GM18508 (cell line): ENCODE results near the gene GPR68.
"Not testable (repeated sequence)": the region's sequence is repeated elsewhere in the genome, so short reads cannot be mapped to it uniquely, and the experiment has no call there.

ENCODE experiments used
- ATAC-seq: cut with Tn5 transposase; IDR thresholded peaks from one replicate; pipeline ENCODE4 v1.9.1; 2021; ENCODE audit warnings: moderate number of reproducible peaks; ENCODE audit not compliant: insufficient read depth, unreplicated experiment

Gene GPR68

GRCh38 chr14:91273273-91273884, 28.9 kb upstream of the GPR68 start:
- no peak for ATAC-seq

DNA sequence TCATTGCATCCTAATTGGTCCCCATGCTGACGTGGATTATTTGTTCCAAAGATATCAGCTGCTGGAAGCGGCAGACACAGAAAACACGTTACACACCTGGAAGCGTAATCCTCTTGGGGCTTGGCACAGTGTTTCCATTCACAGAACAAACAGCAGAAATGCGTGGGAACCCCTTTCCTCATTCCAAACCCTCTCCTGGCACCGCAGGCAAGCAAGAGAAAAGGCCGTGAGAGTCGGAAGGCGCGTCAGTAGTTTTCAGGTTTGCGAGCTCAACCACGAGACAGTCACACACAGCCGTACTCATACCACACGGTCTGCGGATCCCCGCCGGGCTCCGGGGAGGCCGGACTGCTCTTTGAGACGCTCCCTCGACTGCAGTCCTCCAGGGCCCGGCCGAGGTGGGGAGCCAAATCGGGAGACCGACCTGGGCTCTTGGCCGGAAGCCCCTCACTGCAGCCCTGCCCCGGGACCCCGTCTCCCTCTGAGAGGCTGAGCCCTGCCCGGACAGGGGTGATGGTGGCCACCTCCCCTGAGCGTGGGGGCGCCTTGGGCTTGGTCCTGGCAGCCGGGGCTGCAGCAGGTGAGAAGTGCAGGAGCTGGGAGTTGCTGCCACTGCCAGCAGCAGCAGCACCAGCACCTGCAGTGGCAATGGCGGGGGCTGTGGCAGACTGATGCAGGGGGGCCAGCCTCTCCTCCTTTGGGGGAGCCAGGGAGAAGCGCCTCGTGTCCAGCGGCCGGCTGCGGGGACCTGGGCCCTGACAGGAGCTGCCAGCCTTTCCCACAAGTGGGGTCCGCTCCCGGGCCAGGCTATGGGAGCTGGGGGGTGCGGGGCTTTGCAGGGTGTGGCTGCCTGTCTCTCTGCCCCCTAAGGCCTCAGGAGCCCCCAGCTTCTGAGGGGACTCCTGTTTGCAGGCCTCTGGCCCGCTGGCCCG, 28.1 kb upstream of the GPR68 start:
- ATAC-seq = no peak

- ATAC-seq = no peak
Observed at GRCh38 chr14:91271639-91272038, 27.1 kb upstream of the GPR68 start.

- ATAC-seq = no peak
Observed at GRCh38 chr14:91270619-91271018, 26.1 kb upstream of the GPR68 start.

GRCh38 chr14:91270188-91270587, 25.7 kb upstream of the GPR68 start:
- no peak for ATAC-seq

- no peak for ATAC-seq
Observed at GRCh38 chr14:91269076-91269991, 24.8 kb upstream of the GPR68 start.

GRCh38 chr14:91267965-91268437, 23.5 kb upstream of the GPR68 start:
- no peak for ATAC-seq

- not testable (repeated sequence) for ATAC-seq
Observed at GRCh38 chr14:91266276-91266675, 21.8 kb upstream of the GPR68 start.

GRCh38 chr14:91265404-91265803, 20.9 kb upstream of the GPR68 start:
- no peak for ATAC-seq

DNA sequence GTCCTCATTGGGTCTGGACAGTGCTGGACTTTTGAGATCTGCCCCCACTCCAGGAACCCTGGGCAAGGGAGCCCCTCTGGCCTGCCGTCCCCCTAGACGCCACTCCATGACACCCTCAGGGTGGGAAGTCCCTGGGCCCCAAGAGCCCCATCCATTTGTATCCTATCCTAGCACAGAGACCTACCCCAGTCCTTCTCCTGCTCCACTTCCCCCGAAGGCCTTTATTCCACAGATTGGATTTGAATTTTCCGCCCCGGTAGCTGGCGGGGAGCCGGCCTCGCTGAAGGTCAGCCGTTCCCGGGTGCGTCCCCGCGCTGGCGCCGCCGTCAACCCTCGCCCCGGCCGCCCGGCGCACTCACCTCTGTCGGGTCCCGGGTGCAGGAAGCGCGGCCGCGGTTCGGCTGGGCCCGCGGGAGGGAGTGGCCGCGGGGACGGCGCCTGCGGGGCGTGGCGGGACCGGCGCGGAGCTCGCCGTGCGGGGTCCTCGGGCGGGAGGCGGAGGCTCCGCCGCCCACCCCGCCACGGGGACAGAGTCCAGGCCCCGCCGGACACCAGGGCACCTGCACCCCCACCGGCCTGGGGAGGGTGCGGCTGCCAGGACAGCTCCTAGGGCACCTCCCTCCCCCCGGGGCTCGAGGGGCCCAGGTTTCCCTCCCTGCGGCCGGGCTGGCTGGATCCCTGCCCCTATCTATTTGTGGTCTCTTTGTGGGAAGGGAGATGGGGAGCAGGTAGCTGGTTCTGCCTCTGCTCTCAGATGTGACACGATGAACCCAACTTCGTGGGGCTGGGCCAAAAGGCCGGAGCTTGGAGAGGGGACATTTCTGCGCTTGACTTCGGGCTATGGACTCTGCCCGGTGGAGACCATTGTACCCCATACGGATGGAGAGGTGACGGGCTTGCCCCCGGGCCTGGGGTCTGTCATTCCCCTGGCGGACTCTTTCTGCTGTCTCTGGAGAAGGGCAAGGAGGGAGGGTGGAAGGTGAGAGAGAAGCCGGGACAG, 19.9 kb upstream of the GPR68 start:
- ATAC-seq = no peak

DNA sequence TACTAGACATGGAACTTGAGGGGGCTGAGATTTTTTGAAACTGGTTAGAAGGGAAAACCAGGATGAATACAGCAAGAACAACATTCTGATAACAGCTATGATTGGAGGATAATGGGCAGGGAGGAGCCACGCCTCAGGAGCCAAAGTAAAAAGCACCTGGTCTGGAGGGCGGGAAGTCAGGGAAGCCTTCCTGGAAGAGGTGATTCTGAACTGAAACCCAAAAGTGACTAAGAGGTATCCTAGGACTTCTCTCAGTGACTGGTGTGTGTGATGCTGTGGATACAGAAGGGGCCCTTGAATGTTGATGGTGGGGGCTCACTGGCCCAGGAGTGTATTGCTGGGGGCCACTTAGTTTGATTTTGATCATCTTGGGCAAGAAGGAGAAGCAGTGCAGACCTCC, 18.8 kb upstream of the GPR68 start:
- ATAC-seq = no peak

- ATAC-seq = no peak
Observed at GRCh38 chr14:91261986-91262549, 17.6 kb upstream of the GPR68 start.

DNA sequence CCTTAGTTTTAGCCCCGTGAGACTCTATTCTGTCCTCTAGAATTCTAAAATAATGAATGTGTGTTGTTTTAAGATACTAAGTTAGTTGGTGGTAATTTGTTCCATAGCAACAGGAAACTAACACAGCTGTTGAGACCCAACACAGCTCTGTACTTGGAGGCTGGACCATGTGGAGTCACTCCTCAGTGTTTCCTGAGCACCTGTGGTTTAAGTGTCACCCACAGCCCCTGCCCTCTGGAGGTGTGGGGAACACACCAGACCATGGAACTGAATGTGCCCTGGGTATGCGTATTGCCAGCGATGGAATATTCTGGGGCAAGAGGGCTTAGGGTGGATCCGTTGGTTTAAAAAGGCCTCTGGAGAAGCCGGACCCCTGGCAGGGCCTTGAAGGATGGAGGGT, 16.6 kb upstream of the GPR68 start:
- ATAC-seq = no peak

- no peak for ATAC-seq
Observed at GRCh38 chr14:91258876-91259275, 14.4 kb upstream of the GPR68 start.

DNA sequence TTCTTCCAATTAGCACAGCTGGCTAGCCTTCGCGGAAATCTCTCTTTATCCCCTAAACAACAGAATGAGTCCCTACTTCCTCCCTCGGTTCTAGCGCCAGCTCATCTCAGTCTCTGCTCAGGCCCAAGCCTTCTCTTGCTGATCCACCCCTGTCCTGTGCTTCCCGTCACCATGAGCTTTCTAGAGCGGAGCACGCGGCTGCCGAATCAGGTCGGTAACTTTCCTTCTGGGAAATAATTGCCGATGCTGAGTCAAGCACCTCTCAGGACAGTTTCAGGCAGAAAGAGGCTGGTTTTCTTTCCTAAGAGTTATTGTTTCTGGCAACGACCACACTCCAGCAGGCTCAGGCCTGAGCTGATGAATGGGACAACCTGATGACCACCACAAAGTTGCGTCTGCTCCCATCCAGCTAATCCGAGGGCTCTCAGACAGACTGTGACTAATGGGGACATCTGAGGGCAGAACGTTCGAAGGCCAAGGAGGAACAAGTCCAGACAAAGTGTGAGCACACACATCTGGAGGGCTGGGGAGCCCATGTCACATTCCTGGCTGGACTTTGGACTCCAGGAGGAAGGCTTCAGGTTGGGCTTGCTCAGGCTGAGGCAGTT, 13.6 kb upstream of the GPR68 start:
- no peak for ATAC-seq

GRCh38 chr14:91257328-91258010, 13.0 kb upstream of the GPR68 start:
- no peak for ATAC-seq

GRCh38 chr14:91256661-91257060, 12.2 kb upstream of the GPR68 start:
- ATAC-seq = no peak

- ATAC-seq = no peak
Observed at GRCh38 chr14:91255026-91255695, 10.7 kb upstream of the GPR68 start.
